Panc1 (cell line): Measurements from ENCODE around the gene MRPL2. TPM values are rescaled to one million over a fixed set of nuclear protein-coding genes. Genes with fewer than 3 reads are reported as not detected.
A peak's percentile ranks its signal among the peaks of the same experiment; 100 is the strongest.

ENCODE experiments used
- ATAC-seq: fragments of 200-7000 bp; cut with Tn5 transposase; 2 replicates; pipeline ENCODE4 v1.9.1; 2020; ENCODE audit warnings: mild to moderate bottlenecking, moderate library complexity
- BruUV-seq: library from RNA; stranded (reverse); fragments of 400-500 nt; replicated peaks from 2 replicates; lab custom pipeline; 2021; lab: Mats Ljungman, UMichigan
- CTCF ChIA-PET: fragments of 300-600 bp; sonication (Branson Sonifier 250); formaldehyde crosslinking; loops from one replicate; lab custom pipeline; 2022; ENCODE audit warnings: antibody characterized with exemption; lab: Charles Lee
- POLR2A ChIA-PET: fragments of 300-600 bp; sonication (Branson Sonifier 250); formaldehyde crosslinking; loops from one replicate; lab custom pipeline; 2022; ENCODE audit warnings: antibody characterized with exemption; lab: Charles Lee
- DNase-seq: peaks from one replicate; pipeline ENCODE4 v3.0.0-alpha.2; 2010; ENCODE audit warnings: low read depth, low spot score
- H3K27ac ChIP-seq: 2 replicates; pipeline ENCODE4 v1.5.1; 2011; ENCODE audit warnings: mild to moderate bottlenecking, low read length, inconsistent platforms
- H3K27me3 ChIP-seq: fragments of 200-500 bp; sonication (Bioruptor generic); 2 replicates; pipeline ENCODE4 v1.6.0; 2014; ENCODE audit warnings: low read length, inconsistent platforms; ENCODE audit not compliant: control insufficient read depth, insufficient read depth
- H3K36me3 ChIP-seq: fragments of 200-500 bp; sonication (Bioruptor generic); 2 replicates; pipeline ENCODE4 v1.5.1; 2014; ENCODE audit warnings: inconsistent platforms, mild to moderate bottlenecking, low read length, moderate library complexity; ENCODE audit not compliant: control insufficient read depth, insufficient read depth
- H3K4me1 ChIP-seq: 2 replicates; pipeline ENCODE4 v1.5.1; 2011; ENCODE audit warnings: inconsistent platforms, mild to moderate bottlenecking, low read length, moderate library complexity; ENCODE audit not compliant: control insufficient read depth, insufficient read depth
- H3K4me3 ChIP-seq, 2 experiments: 2 replicates each; pipeline ENCODE4 v1.5.1; 2011 to 2012; ENCODE audit warnings: low read depth in 2 of 2, low read length in 2 of 2, mild to moderate bottlenecking in 2 of 2, inconsistent platforms in 1 of 2, moderate library complexity in 1 of 2
- H3K9me3 ChIP-seq: fragments of 200-500 bp; sonication (Bioruptor generic); 2 replicates; pipeline ENCODE4 v1.5.1; 2014; ENCODE audit warnings: low read depth, mild to moderate bottlenecking, inconsistent platforms, low read length, moderate library complexity; ENCODE audit not compliant: control insufficient read depth, insufficient read depth
- CTCF ChIP-seq: fragments of 450-650 bp; IDR thresholded peaks from 2 replicates; pipeline ENCODE4 v1.5.1; 2017; ENCODE audit warnings: mild to moderate bottlenecking
- POLR2AphosphoS5 ChIP-seq: IDR thresholded peaks from 2 replicates; pipeline ENCODE4 v1.6.1; 2012; ENCODE audit warnings: mild to moderate bottlenecking, low read depth, low read length, moderate library complexity
- REST ChIP-seq, 2 experiments: IDR thresholded peaks; 2 replicates each; pipeline ENCODE4 v1.6.1; 2011 to 2012; ENCODE audit warnings: low read depth in 2 of 2, control low read depth in 1 of 2, low read length in 1 of 2, mild to moderate bottlenecking in 1 of 2, moderate library complexity in 1 of 2; ENCODE audit not compliant: insufficient read depth in 1 of 2
- SIN3A ChIP-seq: IDR thresholded peaks from 2 replicates; pipeline ENCODE4 v1.6.1; 2012; ENCODE audit warnings: low read depth, mild to moderate bottlenecking, low read length, moderate library complexity, borderline replicate concordance; ENCODE audit not compliant: insufficient read depth
- TCF7L2 ChIP-seq: IDR thresholded peaks from 2 replicates; pipeline ENCODE4 v1.6.1; 2011; ENCODE audit warnings: mild to moderate bottlenecking, low read depth, low read length, inconsistent platforms
- in situ Hi-C: cut with HindIII; loops from 2 replicates; pipeline ENCODE4 v1.10.0; 2016; ENCODE audit warnings: low sequenced_read_pairs, low pct_unique_long_range_greater_than_20kb
- intact Hi-C: fragments of 100-400 bp; cut with micrococcal nuclease; formaldehyde crosslinking; loops from one replicate; pipeline ENCODE4 v1.10.0; 2022; ENCODE audit not compliant: unreplicated experiment
- total RNA-seq: library from RNA; stranded (reverse); gene quantifications from one replicate; pipeline ENCODE4 v1.2.1, GENCODE V29; 2021; ENCODE audit not compliant: unreplicated experiment

Gene MRPL2
- total RNA-seq, 1 experiment from 2014 or later, result 65.6 TPM

- ChIA-PET CTCF (no interaction called here), POLR2A (no interaction called here)
- ATAC-seq (no peak), DNase-seq (no peak)
- Histone ChIP-seq H3K9me3 (no peaks in the 10 kb centered on the region), H3K27ac (no peak overlapping the region), H3K4me3 (no peak overlapping the region), H3K4me1 (peaks cover 3% of the 10 kb centered on the region; the same call in 1 of the 2 replicates), H3K27me3 (no peaks in the 10 kb centered on the region), H3K36me3 (no peaks in the 10 kb centered on the region; the same call in 1 of the 2 replicates)
- intact Hi-C loops, result no loop called here
- in situ Hi-C loops, result no loop called here
- no peak for TF ChIP-seq TCF7L2
- BruUV-seq, result no TSS peak
These were observed 22.5 kb downstream of the MRPL2 start for GRCh38 chr6:43036712-43037111.

GRCh38 chr6:43035495-43036194 is 23.6 kb downstream of the MRPL2 start:
- POLR2A ChIA-PET, result no interaction called here

More at GRCh38 chr6:43035495-43036194, 23.6 kb downstream of the MRPL2 start:
- H3K4me1 ChIP-seq, result peaks cover 3% of the 10 kb centered on the region; the same call in 1 of the 2 replicates
- H3K27ac ChIP-seq, result no peak overlapping the region
- no peaks in the 10 kb centered on the region for H3K9me3 ChIP-seq
- intact Hi-C loops (no loop called here), in situ Hi-C loops (no loop called here)
- no peak for TF ChIP-seq CTCF
- TF ChIP-seq TCF7L2, result no peak
- TF ChIP-seq POLR2AphosphoS5, result no peak
- TF ChIP-seq REST (IDR thresholded peaks at IDR 0.05; ENCODE audit: insufficient read depth in 1 of 2, low read depth in 2 of 2, low read length in 1 of 2), result no peak
- TF ChIP-seq SIN3A, result no peak
- no peaks in the 10 kb centered on the region; the same call in 1 of the 2 replicates for H3K36me3 ChIP-seq
- BruUV-seq, result no TSS peak
- no peaks in the 10 kb centered on the region for H3K27me3 ChIP-seq
- no peak for DNase-seq
- ATAC-seq, result peak; percentile 23; the same call in 1 of the 2 replicates
- CTCF ChIA-PET, result interaction anchor here (0.7 to 1.6 kb wide), 2 partner anchors 94 to 108 kb away, joined by 4 to 5 read pairs; no protein-coding TSS in a partner anchor
- H3K4me3 ChIP-seq, result no peak overlapping the region
